HG02571 (cell line): ENCODE measurements around the gene GSTM3.
"Not testable (repeated sequence)": the region's sequence is repeated elsewhere in the genome, so short reads cannot be mapped to it uniquely, and the experiment has no call there.

ENCODE experiments used
- ATAC-seq: cut with Tn5 transposase; IDR thresholded peaks from one replicate; pipeline ENCODE4 v1.9.1; 2021; ENCODE audit warnings: mild to moderate bottlenecking, moderate library complexity; ENCODE audit not compliant: unreplicated experiment

Gene GSTM3

GRCh38 chr1:109776206-109776835, 35.5 kb upstream of the GSTM3 start:
- ATAC-seq: no peak

GRCh38 chr1:109775398-109775797, 34.6 kb upstream of the GSTM3 start:
- no peak for ATAC-seq

- no peak for ATAC-seq
Measured at GRCh38 chr1:109773900-109774485, 33.2 kb upstream of the GSTM3 start.

- ATAC-seq: peak; percentile 54
Measured at GRCh38 chr1:109773203-109773899, 32.5 kb upstream of the GSTM3 start.

GRCh38 chr1:109772658-109773202, 31.9 kb upstream of the GSTM3 start:
- ATAC-seq: no peak

- no peak for ATAC-seq
Measured at GRCh38 chr1:109771712-109772657, 31.1 kb upstream of the GSTM3 start.

- ATAC-seq: no peak
Measured at GRCh38 chr1:109770331-109771095, 29.7 kb upstream of the GSTM3 start.

GRCh38 chr1:109769330-109770078, 28.7 kb upstream of the GSTM3 start:
- ATAC-seq: no peak

- ATAC-seq: no peak
Measured at GRCh38 chr1:109768820-109769219, 28.0 kb upstream of the GSTM3 start.

GRCh38 chr1:109768335-109768650, 27.5 kb upstream of the GSTM3 start:
- no peak for ATAC-seq

- ATAC-seq: no peak
Measured at GRCh38 chr1:109767637-109768334, 26.9 kb upstream of the GSTM3 start.

- ATAC-seq: not testable (repeated sequence)
Measured at GRCh38 chr1:109766991-109767636, 26.3 kb upstream of the GSTM3 start.

GRCh38 chr1:109765896-109766615, 25.2 kb upstream of the GSTM3 start:
- no peak for ATAC-seq

- ATAC-seq: no peak
Measured at GRCh38 chr1:109765483-109765815, 24.6 kb upstream of the GSTM3 start.

GRCh38 chr1:109764561-109765482, 24.0 kb upstream of the GSTM3 start:
- ATAC-seq: no peak

GRCh38 chr1:109763646-109764415, 23.0 kb upstream of the GSTM3 start, which contains the start of gene EPS8L3:
Gene EPS8L3 (minus strand): TSS chr1:109763923. CDS start chr1:109761749, 2,174 bp downstream.
- no peak for ATAC-seq
